Breast epithelium (tissue), 4 donors: Measurements from ENCODE around the gene PSD2. TPM values are rescaled to one million over a fixed set of nuclear protein-coding genes. Genes with fewer than 3 reads are reported as not detected.

Source experiments
- DNase-seq, 2 donors: peaks; one replicate each; pipeline ENCODE4 v3.0.0-alpha.2; 2019; ENCODE audit warnings: low spot score in 2 of 2
- H3K27ac ChIP-seq, 2 donors: fragments of 200-600 bp; sonication (generic) in 1 of 2; one replicate each; pipeline ENCODE4 v1.5.1; 2016 to 2019; ENCODE audit warnings: mild to moderate bottlenecking in 1 of 2
- H3K27me3 ChIP-seq, 2 donors: fragments of 200-600 bp; sonication (generic) in 1 of 2; one replicate each; pipeline versions ENCODE4 v1.5.1 to v1.6.0; 2017 to 2019; ENCODE audit warnings: control low read depth in 1 of 2, mild to moderate bottlenecking in 1 of 2
- H3K36me3 ChIP-seq: fragments of 200-600 bp; one replicate; pipeline ENCODE4 v1.5.1; 2019
- H3K4me1 ChIP-seq, 2 donors: fragments of 200-600 bp; sonication (generic); one replicate each; pipeline ENCODE4 v1.5.1; 2016 to 2019; ENCODE audit warnings: control low read depth in 1 of 2
- H3K4me3 ChIP-seq, 3 donors: fragments of 200-600 bp; sonication (generic); 1 replicate in 2 of 3; 2 replicates in 1 of 3; pipeline ENCODE4 v1.5.1; 2016 to 2019; ENCODE audit warnings: mild to moderate bottlenecking in 3 of 3, moderate library complexity in 2 of 3
- H3K9me3 ChIP-seq, 2 donors: fragments of 200-600 bp; sonication (generic) in 1 of 2; one replicate each; pipeline ENCODE4 v1.5.1; 2016 to 2019; ENCODE audit warnings: control low read depth in 1 of 2
- CTCF ChIP-seq, 3 donors: fragments of 450-650 bp; IDR thresholded peaks; one replicate each; pipeline ENCODE4 v1.5.1; 2016 to 2017; ENCODE audit warnings: antibody characterized with exemption in 3 of 3, mild to moderate bottlenecking in 3 of 3, moderate library complexity in 3 of 3
- POLR2A ChIP-seq: fragments of 450-650 bp; IDR thresholded peaks from one replicate; pipeline ENCODE4 v1.6.1; 2016; ENCODE audit warnings: antibody characterized with exemption, mild to moderate bottlenecking, moderate library complexity
- POLR2AphosphoS5 ChIP-seq, 3 donors: sonication (generic); formaldehyde crosslinking; IDR thresholded peaks; one replicate each; pipeline ENCODE4 v1.6.1; 2017; ENCODE audit warnings: antibody characterized with exemption in 3 of 3
- intact Hi-C: fragments of 100-400 bp; cut with DNase I; formaldehyde crosslinking; loops from one replicate; pipeline ENCODE4 v1.15.1; 2023; ENCODE audit warnings: low total_unique reads
- total RNA-seq, 3 donors: library from RNA; depleted of rRNA; stranded (reverse); fragments of >200 nt; gene quantifications; one replicate each; pipeline ENCODE4 v1.1.0, GENCODE V29; 2016

PSD2 gene
- total RNA-seq, 3 donors from 2014 or later, result 0.66 to 1.8 TPM; not detected in 1

DNA sequence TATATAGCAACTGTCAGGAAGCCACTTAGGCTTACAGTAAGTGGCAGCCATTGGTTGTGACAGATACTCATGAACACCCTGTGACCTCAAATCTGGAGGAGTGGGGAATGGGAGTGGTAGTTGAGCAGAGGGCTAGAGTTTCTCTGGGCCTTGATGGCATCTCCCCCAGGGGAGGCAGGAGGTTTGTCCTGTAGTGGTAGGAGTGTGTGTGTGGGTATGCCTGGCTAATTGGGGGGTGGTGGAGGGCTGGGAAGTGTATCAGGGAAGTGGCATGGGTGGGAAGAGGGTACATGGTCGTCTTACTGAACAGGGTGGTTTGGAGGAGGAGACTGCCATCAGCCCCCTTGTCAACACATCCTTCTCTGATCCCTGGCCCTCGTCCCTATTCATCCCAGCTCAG lies 71.5 kb downstream of the PSD2 start:
- H3K27me3 ChIP-seq, result no peaks in the 10 kb centered on the region
- TF ChIP-seq CTCF (IDR thresholded peaks at IDR 0.05), result no peak
- no peak for TF ChIP-seq POLR2AphosphoS5 (IDR thresholded peaks at IDR 0.05)
- TF ChIP-seq POLR2A, result no peak
- peak overlapping the region; percentile 29 to 86 for H3K27ac ChIP-seq
- peaks cover 6 to 8% of the 10 kb centered on the region in 2 donors for H3K4me1 ChIP-seq
- intact Hi-C loops, result no loop called here
- no peaks in the 10 kb centered on the region for H3K36me3 ChIP-seq
- H3K9me3 ChIP-seq, result no peaks in the 10 kb centered on the region
- no peak for DNase-seq
- no peak overlapping the region for H3K4me3 ChIP-seq

DNA sequence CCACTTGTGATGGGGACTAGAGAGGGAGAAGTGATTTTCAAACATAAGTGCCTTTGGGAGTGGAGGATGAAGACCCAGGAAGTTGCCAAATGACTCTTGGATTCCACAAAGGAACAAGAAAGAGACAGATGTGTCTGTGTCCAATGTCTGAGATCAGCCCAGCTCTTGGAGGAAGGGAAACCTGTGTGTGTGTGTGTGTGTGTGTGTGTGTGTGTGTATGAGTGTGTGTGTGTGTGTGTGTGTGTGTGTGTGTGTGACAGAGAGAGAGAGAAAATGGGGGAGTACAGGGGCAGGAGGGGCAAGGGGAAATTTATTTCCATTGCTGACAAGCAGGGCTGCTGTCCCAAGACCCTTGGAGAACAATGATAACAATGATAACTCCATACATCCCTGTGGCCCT lies 72.0 kb downstream of the PSD2 start:
- TF ChIP-seq CTCF (IDR thresholded peaks at IDR 0.05), result no peak
- TF ChIP-seq POLR2AphosphoS5 (IDR thresholded peaks at IDR 0.05), result no peak
- TF ChIP-seq POLR2A, result no peak
- H3K4me3 ChIP-seq, result no peak overlapping the region
- H3K36me3 ChIP-seq, result no peaks in the 10 kb centered on the region
- H3K9me3 ChIP-seq, result no peaks in the 10 kb centered on the region
- H3K27ac ChIP-seq, result peak overlapping the region; percentile 79 to 86
- H3K27me3 ChIP-seq, result no peaks in the 10 kb centered on the region
- H3K4me1 ChIP-seq, result peaks cover 6 to 8% of the 10 kb centered on the region in 2 donors
- intact Hi-C loops, result no loop called here
- no peak for DNase-seq

- H3K4me3 ChIP-seq, result peak overlapping the region in 1 of 3 donors; percentile 30
- intact Hi-C loops, result no loop called here
- TF ChIP-seq POLR2A (no peak), POLR2AphosphoS5 (IDR thresholded peaks at IDR 0.05) (no peak), CTCF (IDR thresholded peaks at IDR 0.05) (no peak)
Measured at GRCh38 chr5:139869042-139869790, 73.6 kb downstream of the PSD2 start.

DNA sequence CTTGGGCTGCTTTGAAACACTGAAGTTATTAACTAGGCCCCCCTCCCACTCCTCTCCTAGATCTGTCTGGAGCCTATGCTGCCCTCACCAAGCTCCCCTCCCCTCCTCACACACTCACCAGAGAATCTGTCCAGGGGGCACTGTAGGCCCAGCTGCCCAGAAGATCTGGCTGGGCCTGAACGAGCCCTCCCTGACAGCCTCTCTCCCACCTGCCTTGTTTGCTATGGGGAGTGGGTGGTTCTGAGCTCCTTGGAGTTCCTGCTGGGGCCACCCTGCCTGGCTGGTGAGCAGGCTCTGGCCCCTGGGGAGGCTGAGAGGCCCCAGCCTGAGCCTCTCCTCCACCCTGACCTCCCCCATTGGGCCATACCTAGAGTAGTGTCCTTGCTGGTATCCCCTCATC lies 75.1 kb downstream of the PSD2 start:
- TF ChIP-seq POLR2AphosphoS5 (IDR thresholded peaks at IDR 0.05) (no peak), POLR2A (no peak), CTCF (IDR thresholded peaks at IDR 0.05) (no peak)
- Histone ChIP-seq H3K36me3 (no peaks in the 10 kb centered on the region), H3K27me3 (no peaks in the 10 kb centered on the region), H3K27ac (peak overlapping the region; percentile 79 to 86), H3K9me3 (no peaks in the 10 kb centered on the region), H3K4me1 (peaks cover 6 to 8% of the 10 kb centered on the region in 2 donors), H3K4me3 (no peak overlapping the region)
- no peak for DNase-seq
- intact Hi-C loops, result no loop called here

More at GRCh38 chr5:139869042-139869790, 73.6 kb downstream of the PSD2 start:
- Histone ChIP-seq H3K4me1 (peaks cover 6 to 8% of the 10 kb centered on the region in 2 donors), H3K27me3 (no peaks in the 10 kb centered on the region), H3K36me3 (no peaks in the 10 kb centered on the region), H3K9me3 (no peaks in the 10 kb centered on the region), H3K27ac (peak overlapping the region; percentile 79 to 86)
- no peak for DNase-seq

DNA sequence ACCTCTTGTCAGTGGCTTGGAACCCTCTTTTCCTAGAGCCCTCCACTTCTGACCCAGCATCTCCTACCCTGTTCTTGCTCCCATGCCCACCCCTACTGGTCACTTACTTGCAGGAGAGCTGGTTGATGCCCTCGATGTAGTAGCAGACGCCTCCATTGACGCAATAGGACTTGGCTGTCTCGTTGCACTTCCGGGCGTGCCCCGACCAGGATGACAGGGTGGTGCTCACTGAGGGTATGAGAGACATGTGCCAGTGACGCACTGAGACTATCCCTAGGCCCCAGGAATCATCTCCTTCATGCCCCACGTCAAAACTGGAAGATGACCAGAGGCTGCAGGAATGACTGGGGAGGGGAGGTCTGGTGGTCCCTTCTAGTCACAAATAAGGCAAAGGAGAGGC lies 76.0 kb downstream of the PSD2 start:
- Histone ChIP-seq H3K27me3 (no peaks in the 10 kb centered on the region), H3K4me3 (no peak overlapping the region), H3K9me3 (no peaks in the 10 kb centered on the region), H3K36me3 (no peaks in the 10 kb centered on the region), H3K27ac (peak overlapping the region; percentile 79 to 86), H3K4me1 (peaks cover 6 to 8% of the 10 kb centered on the region in 2 donors)
- no peak for DNase-seq
- intact Hi-C loops, result no loop called here
- TF ChIP-seq POLR2AphosphoS5 (IDR thresholded peaks at IDR 0.05) (no peak), POLR2A (no peak), CTCF (IDR thresholded peaks at IDR 0.05) (no peak)
